ENCODE results near the gene CTNNA3.

The CTNNA3 gene

GRCh38 chr10:66058594-66058993 is 1637.4 kb downstream of the CTNNA3 start:
- no peaks in the 10 kb centered on the region for H3K36me3 ChIP-seq
- no peak for TF ChIP-seq Cebpa-rat (IDR thresholded peaks at IDR 0.05)

GRCh38 chr10:66049335-66049734 is 1646.7 kb downstream of the CTNNA3 start:
- Histone ChIP-seq H3K4me3 (no peak overlapping the region), H3K4me1 (no peaks in the 10 kb centered on the region), H4K20me1 (no peaks in the 10 kb centered on the region), H3K27me3 (no peaks in the 10 kb centered on the region), H3K27ac (no peak overlapping the region), H3K9ac (no peak overlapping the region), H3K4me2 (no peak overlapping the region), H3K36me3 (no peaks in the 10 kb centered on the region), H3K9me3 (0 out of 2 replicates have a peak, but pooled peaks cover 6% of the 10 kb centered on the region)
- TF ChIP-seq Cebpa-rat (IDR thresholded peaks at IDR 0.05): no peak

More at GRCh38 chr10:66058594-66058993, 1637.4 kb downstream of the CTNNA3 start:
- Histone ChIP-seq H4K20me1 (no peaks in the 10 kb centered on the region), H3K4me2 (no peak overlapping the region), H3K27me3 (no peaks in the 10 kb centered on the region), H3K9ac (no peak overlapping the region), H3K9me3 (no peaks in the 10 kb centered on the region), H3K27ac (no peak overlapping the region), H3K4me1 (no peaks in the 10 kb centered on the region), H3K4me3 (no peak overlapping the region)

DNA sequence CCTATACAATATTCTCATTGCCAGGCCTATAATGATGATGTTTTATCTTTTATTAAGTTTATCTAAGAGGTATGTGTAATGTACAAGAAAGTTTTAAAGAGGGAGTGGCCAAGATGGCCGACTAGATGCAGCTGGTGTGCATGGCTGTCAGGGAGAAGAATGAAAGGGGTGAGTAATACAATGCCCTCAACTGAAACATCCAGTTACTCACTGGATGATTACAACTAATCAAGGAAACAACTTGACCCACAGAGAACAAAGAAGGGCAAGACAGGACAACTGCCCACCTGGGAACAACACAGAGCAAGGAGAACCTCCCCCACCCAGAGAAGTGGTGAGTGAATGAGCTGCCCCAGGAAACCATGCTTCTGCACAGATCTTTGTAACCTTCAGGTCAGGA is 1650.1 kb downstream of the CTNNA3 start:
- TF ChIP-seq Cebpa-rat (IDR thresholded peaks at IDR 0.05): no peak
- H3K36me3 ChIP-seq: no peaks in the 10 kb centered on the region

GRCh38 chr10:66041771-66042170 is 1654.2 kb downstream of the CTNNA3 start:
- Histone ChIP-seq H3K4me3 (no peak overlapping the region), H3K4me2 (no peak overlapping the region), H3K27ac (no peak overlapping the region), H3K36me3 (no peaks in the 10 kb centered on the region), H3K27me3 (no peaks in the 10 kb centered on the region), H3K4me1 (no peaks in the 10 kb centered on the region), H3K9me3 (0 out of 2 replicates have a peak, but pooled peaks cover 6% of the 10 kb centered on the region), H3K9ac (no peak overlapping the region), H4K20me1 (no peaks in the 10 kb centered on the region)
- no peak for TF ChIP-seq Cebpa-rat (IDR thresholded peaks at IDR 0.05)

More for the DNA sequence above, 1650.1 kb downstream of the CTNNA3 start:
- Histone ChIP-seq H3K4me1 (no peaks in the 10 kb centered on the region), H3K27me3 (no peaks in the 10 kb centered on the region), H3K9me3 (0 out of 2 replicates have a peak, but pooled peaks cover 6% of the 10 kb centered on the region), H3K9ac (no peak overlapping the region), H3K4me2 (no peak overlapping the region), H4K20me1 (no peaks in the 10 kb centered on the region), H3K27ac (no peak overlapping the region), H3K4me3 (no peak overlapping the region)

DNA sequence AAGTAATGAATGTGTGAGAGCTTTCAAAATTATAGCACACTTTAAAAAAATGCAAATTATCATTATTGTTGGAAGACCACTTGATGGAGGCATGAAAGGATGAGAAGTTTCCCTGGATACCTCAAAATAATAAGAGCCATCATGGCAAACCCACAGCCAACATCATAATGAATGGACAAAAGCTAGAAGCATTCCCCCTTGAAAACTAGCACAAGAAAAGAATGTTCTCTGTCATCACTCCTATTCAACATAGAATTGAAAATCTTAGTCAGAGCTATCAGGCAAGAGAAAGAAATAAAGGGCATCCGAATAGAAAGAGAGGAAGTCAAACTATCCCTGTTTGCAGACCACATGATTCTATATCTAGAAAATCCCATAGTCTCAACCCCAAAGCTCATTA is 1657.4 kb downstream of the CTNNA3 start:
- H3K27ac ChIP-seq: no peak overlapping the region
- no peaks in the 10 kb centered on the region for H4K20me1 ChIP-seq
- H3K4me3 ChIP-seq: no peak overlapping the region
- H3K9me3 ChIP-seq: no peaks in the 10 kb centered on the region
- H3K4me2 ChIP-seq: no peak overlapping the region
- no peaks in the 10 kb centered on the region for H3K36me3 ChIP-seq
- no peak overlapping the region for H3K9ac ChIP-seq
- H3K4me1 ChIP-seq: no peaks in the 10 kb centered on the region
- no peaks in the 10 kb centered on the region for H3K27me3 ChIP-seq
- no peak for TF ChIP-seq Cebpa-rat (IDR thresholded peaks at IDR 0.05)

DNA sequence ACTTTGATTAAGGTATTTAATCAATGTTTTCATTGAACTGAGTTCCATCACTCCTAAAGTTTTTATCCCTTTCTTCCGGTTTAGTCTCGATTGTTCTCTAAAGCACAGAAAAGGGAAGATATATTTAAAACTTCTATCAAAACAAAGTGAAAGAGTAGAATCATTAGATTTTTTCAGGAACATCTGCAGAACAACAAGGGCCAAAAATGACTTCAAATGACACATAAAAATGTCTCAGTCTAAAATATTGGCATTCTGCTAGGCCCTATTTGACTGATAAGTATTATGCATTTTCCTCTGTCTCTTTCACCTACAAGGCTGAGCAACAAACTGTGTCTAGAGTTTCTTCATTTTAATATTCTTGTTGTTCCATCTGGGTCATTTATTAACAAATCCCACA is 1669.7 kb downstream of the CTNNA3 start:
- Histone ChIP-seq H3K9ac (no peak overlapping the region), H3K27me3 (no peaks in the 10 kb centered on the region), H3K4me1 (no peaks in the 10 kb centered on the region), H3K9me3 (no peaks in the 10 kb centered on the region), H3K36me3 (no peaks in the 10 kb centered on the region), H3K27ac (no peak overlapping the region), H3K4me3 (no peak overlapping the region), H4K20me1 (no peaks in the 10 kb centered on the region), H3K4me2 (no peak overlapping the region)
- TF ChIP-seq Cebpa-rat (IDR thresholded peaks at IDR 0.05): no peak

DNA sequence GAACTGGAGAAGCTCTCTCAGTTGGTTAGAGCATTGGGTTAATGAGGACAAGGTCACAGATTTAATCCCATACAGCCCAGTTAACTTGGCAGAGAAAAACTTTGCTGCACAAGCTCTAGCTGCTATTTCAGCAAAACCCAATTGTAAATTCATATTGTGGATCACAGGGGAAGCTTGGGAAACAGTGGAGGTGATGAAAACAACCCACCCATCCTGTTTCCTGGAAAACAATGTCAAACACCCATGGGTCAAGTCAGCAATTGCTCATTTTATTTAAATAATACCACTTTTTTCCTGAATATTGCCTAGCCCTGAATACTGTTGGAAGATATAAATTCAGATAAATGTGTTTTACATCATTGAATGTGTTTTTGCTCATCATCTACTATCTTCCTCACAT is 1670.8 kb downstream of the CTNNA3 start:
- no peak overlapping the region for H3K4me3 ChIP-seq
- no peaks in the 10 kb centered on the region for H4K20me1 ChIP-seq
- no peaks in the 10 kb centered on the region for H3K4me1 ChIP-seq
- no peaks in the 10 kb centered on the region for H3K36me3 ChIP-seq
- H3K27me3 ChIP-seq: no peaks in the 10 kb centered on the region
- H3K27ac ChIP-seq: no peak overlapping the region
- no peak overlapping the region for H3K4me2 ChIP-seq
- no peaks in the 10 kb centered on the region for H3K9me3 ChIP-seq
- H3K9ac ChIP-seq: no peak overlapping the region
- no peak for TF ChIP-seq Cebpa-rat (IDR thresholded peaks at IDR 0.05)

DNA sequence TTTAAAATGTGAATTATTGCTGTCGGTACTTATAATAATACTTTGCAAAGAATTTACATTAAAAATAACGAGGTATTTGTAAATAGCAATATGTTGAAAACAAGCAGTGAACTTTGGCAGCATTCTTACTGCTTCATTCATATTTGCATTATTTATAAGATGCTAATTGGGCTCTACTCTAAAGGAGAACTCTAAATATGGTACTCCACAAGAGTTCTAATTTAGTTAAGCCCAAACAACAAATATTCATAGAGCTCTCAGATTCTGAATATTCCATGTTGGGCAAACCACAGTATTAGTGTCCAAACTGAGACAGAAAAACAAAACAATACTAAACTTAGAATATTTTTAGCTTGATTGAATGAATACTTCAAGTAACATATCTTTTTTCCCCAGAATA is 1674.6 kb downstream of the CTNNA3 start:
- H3K9ac ChIP-seq: no peak overlapping the region
- H3K36me3 ChIP-seq: no peaks in the 10 kb centered on the region
- no peaks in the 10 kb centered on the region for H3K9me3 ChIP-seq

DNA sequence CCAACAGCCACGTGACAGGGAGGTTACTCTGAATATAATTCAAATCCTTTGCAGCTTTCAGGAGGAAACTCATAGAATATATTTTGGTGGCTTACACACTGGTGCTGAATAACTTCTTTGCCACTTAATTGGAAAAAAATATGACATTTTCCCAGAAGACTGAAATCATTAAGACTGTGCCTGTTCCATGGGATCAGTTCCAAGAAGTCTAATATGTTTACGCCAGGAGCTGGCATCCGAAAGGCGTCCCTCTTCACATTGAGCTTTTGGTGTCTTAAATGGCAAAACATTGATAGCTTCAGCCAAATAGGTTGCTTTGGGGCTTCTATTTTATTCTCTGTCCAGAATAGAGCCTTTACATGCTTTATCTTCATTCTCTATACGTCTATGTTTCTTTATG is 1687.8 kb downstream of the CTNNA3 start:
- no peak for TF ChIP-seq Cebpa-rat (IDR thresholded peaks at IDR 0.05)

More for the DNA sequence above, 1674.6 kb downstream of the CTNNA3 start:
- Histone ChIP-seq H3K4me3 (no peak overlapping the region), H3K4me1 (no peaks in the 10 kb centered on the region), H4K20me1 (no peaks in the 10 kb centered on the region), H3K27ac (no peak overlapping the region), H3K27me3 (no peaks in the 10 kb centered on the region), H3K4me2 (no peak overlapping the region)
- no peak for TF ChIP-seq Cebpa-rat (IDR thresholded peaks at IDR 0.05)

GRCh38 chr10:66006411-66006810 is 1689.6 kb downstream of the CTNNA3 start:
- H4K20me1 ChIP-seq: no peaks in the 10 kb centered on the region

More for the DNA sequence above, 1687.8 kb downstream of the CTNNA3 start:
- no peak overlapping the region for H3K9ac ChIP-seq
- H3K9me3 ChIP-seq: no peaks in the 10 kb centered on the region
- H3K36me3 ChIP-seq: no peaks in the 10 kb centered on the region
- no peaks in the 10 kb centered on the region for H4K20me1 ChIP-seq
- no peak overlapping the region for H3K27ac ChIP-seq
- H3K27me3 ChIP-seq: no peaks in the 10 kb centered on the region
- H3K4me3 ChIP-seq: no peak overlapping the region
- H3K4me1 ChIP-seq: no peaks in the 10 kb centered on the region
- H3K4me2 ChIP-seq: no peak overlapping the region

DNA sequence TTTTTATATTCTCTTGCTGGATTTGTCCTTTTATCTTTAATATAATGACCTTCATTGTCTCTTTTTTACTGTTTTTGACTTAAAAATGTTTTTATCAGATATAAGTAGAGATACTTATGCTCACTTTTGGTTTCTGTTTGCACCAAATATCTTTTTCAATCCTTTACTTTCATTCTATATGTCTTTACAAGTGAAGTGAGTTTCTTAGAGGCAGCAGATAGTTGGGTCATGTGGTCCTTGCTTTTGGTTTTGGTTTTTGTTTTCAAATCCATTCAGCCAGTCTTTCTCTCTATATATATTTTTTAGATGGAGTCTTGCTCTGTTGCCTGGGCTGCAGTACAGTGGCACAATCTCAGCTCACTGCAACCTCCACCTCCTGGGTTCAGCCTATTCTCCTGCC is 1702.5 kb downstream of the CTNNA3 start:
- no peak for TF ChIP-seq Cebpa-rat (IDR thresholded peaks at IDR 0.05)
- peaks cover 6% of the 10 kb centered on the region; the same call in 1 of the 2 replicates for H3K9me3 ChIP-seq
- H3K9ac ChIP-seq: no peak overlapping the region
- H3K4me2 ChIP-seq: no peak overlapping the region
- H3K4me3 ChIP-seq: no peak overlapping the region
- H3K36me3 ChIP-seq: no peaks in the 10 kb centered on the region
- H3K27ac ChIP-seq: no peak overlapping the region
- H4K20me1 ChIP-seq: no peaks in the 10 kb centered on the region
- no peaks in the 10 kb centered on the region for H3K4me1 ChIP-seq
- H3K27me3 ChIP-seq: no peaks in the 10 kb centered on the region

More at GRCh38 chr10:66006411-66006810, 1689.6 kb downstream of the CTNNA3 start:
- no peak for TF ChIP-seq Cebpa-rat (IDR thresholded peaks at IDR 0.05)
- no peaks in the 10 kb centered on the region for H3K4me1 ChIP-seq
- no peaks in the 10 kb centered on the region for H3K27me3 ChIP-seq
- H3K4me3 ChIP-seq: no peak overlapping the region
- H3K27ac ChIP-seq: no peak overlapping the region
- no peaks in the 10 kb centered on the region for H3K36me3 ChIP-seq
- no peak overlapping the region for H3K4me2 ChIP-seq
- H3K9me3 ChIP-seq: no peaks in the 10 kb centered on the region
- H3K9ac ChIP-seq: no peak overlapping the region

Data from BLaER1 (cell line).